Measurements from ENCODE around the gene GPC5.

DNA sequence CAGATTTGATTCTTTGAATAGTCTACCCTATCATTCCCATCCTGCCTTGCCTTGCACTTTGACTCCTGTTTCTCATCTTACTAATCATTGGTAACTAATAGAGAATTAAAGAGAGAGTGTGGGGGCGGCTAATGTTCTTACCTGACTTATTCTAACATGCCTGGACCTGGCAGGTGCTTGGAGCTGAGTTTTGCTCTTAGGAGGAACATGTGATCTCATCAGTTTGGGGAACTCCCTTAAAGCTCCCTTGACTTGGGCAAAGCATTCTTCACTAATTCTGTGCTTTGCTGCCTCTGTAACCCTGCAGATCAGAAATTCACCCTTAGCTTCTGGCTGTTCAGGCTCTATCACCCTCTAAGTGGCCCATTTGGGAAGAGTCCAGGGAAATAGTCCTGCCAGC is 861.1 kb downstream of the GPC5 start:
- TF ChIP-seq CTCF (IDR thresholded peaks at IDR 0.05) (no peak), EZH2 (IDR thresholded peaks at IDR 0.05) (no peak)
